ENCODE results near the gene CCBE1.

Gene CCBE1

DNA sequence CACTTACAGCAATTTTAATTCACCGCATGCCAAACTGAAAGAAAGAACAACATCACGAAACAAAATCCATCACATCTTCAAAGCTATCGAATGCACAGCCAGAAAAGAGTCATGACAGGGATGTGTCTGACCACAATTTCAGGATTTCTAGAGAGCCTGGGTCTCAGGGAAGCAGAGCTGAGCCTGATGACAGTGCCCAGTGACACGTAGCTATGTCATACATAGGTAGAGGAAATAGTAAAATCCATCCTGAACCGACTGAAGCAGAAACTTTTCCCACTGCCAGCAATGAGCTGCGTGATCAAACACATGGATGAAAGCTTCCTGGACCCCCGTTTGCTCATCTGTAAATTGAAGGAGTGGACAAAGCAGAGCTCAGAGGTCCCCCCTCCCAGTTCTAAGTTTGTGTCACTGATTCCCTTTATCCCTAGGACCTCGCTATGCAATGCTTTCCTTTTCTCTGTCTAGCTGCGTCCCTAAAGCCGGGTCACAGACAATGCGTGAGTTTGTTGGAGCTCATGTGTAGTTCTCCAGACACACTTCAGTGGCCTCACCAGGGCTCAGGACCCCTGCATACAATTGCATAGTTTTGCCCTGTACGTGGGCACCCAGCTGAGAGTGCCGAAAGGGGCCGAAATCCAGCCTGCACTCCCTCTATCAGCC is 37.6 kb downstream of the CCBE1 start:
- no peak overlapping the region for H3K4me3 ChIP-seq (replicated peaks; ENCODE audit: low read depth, low read length)
- no peak for TF ChIP-seq CTCF (IDR thresholded peaks at IDR 0.05; ENCODE audit: low read depth, low read length, missing control alignments)
- no peak for DNase-seq (ENCODE audit: extremely low read depth, low read depth)

DNA sequence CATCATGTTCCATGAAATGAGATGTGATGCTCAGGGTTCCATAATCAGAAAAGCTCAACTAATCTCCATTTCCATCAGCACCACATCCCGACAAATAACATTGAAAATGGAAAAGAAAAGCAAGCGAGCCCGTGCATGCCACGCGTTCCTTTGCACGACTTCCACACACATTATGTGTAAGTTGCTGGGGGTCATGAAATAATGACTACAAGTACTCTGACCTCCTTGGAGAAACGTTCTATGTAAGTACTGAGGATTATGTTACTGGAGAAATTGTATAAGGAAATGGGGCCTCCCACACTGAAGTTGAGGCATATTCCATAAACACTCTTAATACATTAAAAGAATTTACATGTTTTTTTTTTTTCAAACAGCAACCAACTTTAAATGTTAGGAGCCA is 38.3 kb downstream of the CCBE1 start:
- H3K4me3 ChIP-seq (replicated peaks; ENCODE audit: low read depth, low read length): no peak overlapping the region
- no peak for DNase-seq (ENCODE audit: extremely low read depth, low read depth)
- no peak for TF ChIP-seq CTCF (IDR thresholded peaks at IDR 0.05; ENCODE audit: low read depth, low read length, missing control alignments)

DNA sequence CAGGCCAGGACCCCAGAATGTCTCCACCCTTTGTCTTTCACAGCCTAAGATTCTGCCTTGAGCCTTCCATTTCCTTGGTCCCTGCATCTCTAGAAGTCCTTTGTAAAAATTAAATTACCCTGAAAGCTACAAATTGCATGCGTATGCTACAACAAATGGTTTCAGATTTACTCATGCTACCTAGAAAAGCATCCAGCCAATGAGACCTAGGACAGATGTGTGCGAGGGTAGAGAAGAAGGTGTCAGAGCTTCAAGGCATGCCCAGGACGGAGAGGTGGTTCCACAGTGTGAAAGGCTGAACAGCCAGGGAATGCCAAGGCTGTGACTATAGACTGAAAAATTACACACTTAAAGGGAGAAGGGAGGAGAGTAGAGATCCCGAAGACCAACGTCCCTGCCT is 40.2 kb downstream of the CCBE1 start:
- DNase-seq (ENCODE audit: extremely low read depth, low read depth): no peak
- no peak overlapping the region for H3K4me3 ChIP-seq (replicated peaks; ENCODE audit: low read depth, low read length)
- TF ChIP-seq CTCF (IDR thresholded peaks at IDR 0.05; ENCODE audit: low read depth, low read length, missing control alignments): no peak

- H3K4me3 ChIP-seq (replicated peaks; ENCODE audit: low read depth, low read length): no peak overlapping the region
- DNase-seq (ENCODE audit: extremely low read depth, low read depth): no peak
- no peak for TF ChIP-seq CTCF (IDR thresholded peaks at IDR 0.05; ENCODE audit: low read depth, low read length, missing control alignments)
Measured at GRCh38 chr18:59656373-59656887, 40.8 kb downstream of the CCBE1 start.

DNA sequence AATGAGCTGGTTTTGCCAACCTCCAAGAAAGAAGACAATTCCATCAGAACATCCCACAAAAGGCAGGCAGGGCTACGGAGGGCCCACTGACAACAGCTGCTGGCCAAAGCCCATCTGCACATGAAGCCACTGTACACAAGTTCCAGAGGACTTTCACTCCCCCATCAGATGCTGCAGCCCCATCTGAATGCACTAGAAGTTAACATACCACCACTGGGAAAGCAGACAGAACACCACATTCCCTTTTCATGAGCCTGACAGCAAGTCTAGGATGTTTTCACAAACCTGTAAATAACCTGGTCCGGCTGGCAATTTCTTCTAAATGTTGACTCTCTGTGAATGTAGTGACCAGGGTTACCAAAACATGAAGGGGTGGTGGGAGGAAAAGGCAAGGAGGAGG is 41.5 kb downstream of the CCBE1 start:
- DNase-seq (ENCODE audit: extremely low read depth, low read depth): no peak
- no peak for TF ChIP-seq CTCF (IDR thresholded peaks at IDR 0.05; ENCODE audit: low read depth, low read length, missing control alignments)
- no peak overlapping the region for H3K4me3 ChIP-seq (replicated peaks; ENCODE audit: low read depth, low read length)

GRCh38 chr18:59651071-59651470 is 46.2 kb downstream of the CCBE1 start:
- TF ChIP-seq CTCF (IDR thresholded peaks at IDR 0.05; ENCODE audit: low read depth, low read length, missing control alignments): no peak
- no peak overlapping the region for H3K4me3 ChIP-seq (replicated peaks; ENCODE audit: low read depth, low read length)
- DNase-seq (ENCODE audit: extremely low read depth, low read depth): no peak

Measured in HFF-Myc (cell line).